HAP-1 (cell line): ENCODE measurements around the gene SPTLC2.

ENCODE experiments used
- DNase-seq, 2 experiments: peaks; one replicate each; pipeline ENCODE4 v3.0.0-alpha.2; 2016 to 2020; ENCODE audit warnings: low spot score in 2 of 2
- H3K27me3 ChIP-seq: fragments of 250-450 bp; sonication (Bioruptor Pico); 2 replicates; pipeline ENCODE4 v1.5.1; 2020; ENCODE audit warnings: low read depth, mild to moderate bottlenecking, moderate library complexity
- H3K36me3 ChIP-seq: fragments of 250-450 bp; sonication (Bioruptor Pico); replicated peaks from 2 replicates; pipeline ENCODE4 v1.5.1; 2020; ENCODE audit warnings: mild to moderate bottlenecking
- H3K4me1 ChIP-seq: fragments of 250-450 bp; sonication (Bioruptor Pico); 2 replicates; pipeline ENCODE4 v1.5.1; 2020; ENCODE audit warnings: mild to moderate bottlenecking
- H3K4me3 ChIP-seq: fragments of 250-450 bp; sonication (Bioruptor Pico); 2 replicates; pipeline ENCODE4 v1.5.1; 2020; ENCODE audit warnings: mild to moderate bottlenecking, moderate library complexity
- H3K9me3 ChIP-seq: fragments of 250-450 bp; sonication (Bioruptor Pico); 2 replicates; pipeline ENCODE4 v1.5.1; 2020; ENCODE audit warnings: mild to moderate bottlenecking, moderate library complexity
- in situ Hi-C: fragments of 300-500 bp; cut with MboI; formaldehyde crosslinking; loops from 3 replicates; pipeline ENCODE4 v1.14.3; 2020; ENCODE audit warnings: low sequenced_read_pairs, inconsistent platforms, mixed read lengths

Gene SPTLC2

GRCh38 chr14:77509366-77509765 is 107.1 kb downstream of the SPTLC2 start:
- Histone ChIP-seq H3K36me3 (peaks cover 7% of the 10 kb centered on the region), H3K4me3 (no peak overlapping the region), H3K4me1 (no peaks in the 10 kb centered on the region), H3K9me3 (no peaks in the 10 kb centered on the region), H3K27me3 (no peaks in the 10 kb centered on the region)
- DNase-seq, result no peak
- in situ Hi-C loops, result no loop called here

GRCh38 chr14:77508876-77509275 is 107.6 kb downstream of the SPTLC2 start:
- H3K36me3 ChIP-seq, result peaks cover 7% of the 10 kb centered on the region
- H3K4me1 ChIP-seq, result no peaks in the 10 kb centered on the region
- no peak overlapping the region for H3K4me3 ChIP-seq
- H3K9me3 ChIP-seq, result no peaks in the 10 kb centered on the region
- no peak for DNase-seq
- in situ Hi-C loops, result no loop called here
- no peaks in the 10 kb centered on the region for H3K27me3 ChIP-seq

GRCh38 chr14:77508249-77508648 is 108.2 kb downstream of the SPTLC2 start:
- no peak for DNase-seq
- Histone ChIP-seq H3K9me3 (no peaks in the 10 kb centered on the region), H3K27me3 (no peaks in the 10 kb centered on the region), H3K36me3 (peaks cover 7% of the 10 kb centered on the region), H3K4me1 (no peaks in the 10 kb centered on the region), H3K4me3 (no peak overlapping the region)
- in situ Hi-C loops, result no loop called here

GRCh38 chr14:77507762-77508161 is 108.7 kb downstream of the SPTLC2 start:
- no peaks in the 10 kb centered on the region for H3K4me1 ChIP-seq
- H3K36me3 ChIP-seq, result peaks cover 7% of the 10 kb centered on the region
- H3K9me3 ChIP-seq, result no peaks in the 10 kb centered on the region
- H3K4me3 ChIP-seq, result no peak overlapping the region
- in situ Hi-C loops, result no loop called here
- no peak for DNase-seq
- H3K27me3 ChIP-seq, result no peaks in the 10 kb centered on the region

- no peaks in the 10 kb centered on the region for H3K9me3 ChIP-seq
- DNase-seq, result no peak
- no peaks in the 10 kb centered on the region for H3K4me1 ChIP-seq
- no peak overlapping the region for H3K4me3 ChIP-seq
- H3K36me3 ChIP-seq, result no peaks in the 10 kb centered on the region; the same call in none of the 2 replicates
- H3K27me3 ChIP-seq, result no peaks in the 10 kb centered on the region
- in situ Hi-C loops, result no loop called here
Observed at GRCh38 chr14:77505031-77505430, 111.4 kb downstream of the SPTLC2 start.

GRCh38 chr14:77503138-77503537 is 113.3 kb downstream of the SPTLC2 start:
- H3K4me3 ChIP-seq, result no peak overlapping the region
- no peaks in the 10 kb centered on the region; the same call in none of the 2 replicates for H3K36me3 ChIP-seq
- no peak for DNase-seq
- H3K4me1 ChIP-seq, result no peaks in the 10 kb centered on the region; the same call in 1 of the 2 replicates
- in situ Hi-C loops, result no loop called here
- H3K9me3 ChIP-seq, result no peaks in the 10 kb centered on the region
- H3K27me3 ChIP-seq, result peaks cover under 1% of the 10 kb centered on the region; the same call in 1 of the 2 replicates

- no peak for DNase-seq
- Histone ChIP-seq H3K36me3 (no peaks in the 10 kb centered on the region), H3K9me3 (no peaks in the 10 kb centered on the region), H3K4me3 (no peak overlapping the region), H3K27me3 (peaks cover 5% of the 10 kb centered on the region; the same call in 1 of the 2 replicates), H3K4me1 (peaks cover 3% of the 10 kb centered on the region; the same call in 1 of the 2 replicates)
- in situ Hi-C loops, result no loop called here
Observed at GRCh38 chr14:77502109-77502782, 114.2 kb downstream of the SPTLC2 start.

- H3K9me3 ChIP-seq, result no peaks in the 10 kb centered on the region
- peak overlapping the region; percentile 41 for H3K4me3 ChIP-seq
- in situ Hi-C loops, result no loop called here
- H3K27me3 ChIP-seq, result peaks cover 5% of the 10 kb centered on the region; the same call in 1 of the 2 replicates
- H3K4me1 ChIP-seq, result peaks cover 3% of the 10 kb centered on the region; the same call in 1 of the 2 replicates
- peak in 1 of 2 experiments; percentile 45 for DNase-seq
- H3K36me3 ChIP-seq, result no peaks in the 10 kb centered on the region
Observed at GRCh38 chr14:77498984-77499527, 117.4 kb downstream of the SPTLC2 start.

- Histone ChIP-seq H3K36me3 (no peaks in the 10 kb centered on the region), H3K4me3 (peak within 1 kb of the TSS; percentile 41), H3K27me3 (peaks cover 5% of the 10 kb centered on the region; the same call in 1 of the 2 replicates), H3K4me1 (peaks cover 3% of the 10 kb centered on the region; the same call in 1 of the 2 replicates), H3K9me3 (no peaks in the 10 kb centered on the region)
- in situ Hi-C loops, result no loop called here
- peak; percentile 32 to 71 for DNase-seq
Observed at GRCh38 chr14:77498120-77498979, 118.1 kb downstream of the SPTLC2 start, which contains the start of gene ISM2. Gene ISM2 (minus strand): TSS chr14:77498816. CDS start chr14:77498793, 23 bp downstream.

GRCh38 chr14:77495334-77495733 is 121.1 kb downstream of the SPTLC2 start:
- Histone ChIP-seq H3K4me3 (no peak overlapping the region), H3K9me3 (no peaks in the 10 kb centered on the region), H3K36me3 (no peaks in the 10 kb centered on the region), H3K27me3 (peaks cover 5% of the 10 kb centered on the region; the same call in 1 of the 2 replicates), H3K4me1 (peaks cover 3% of the 10 kb centered on the region; the same call in 1 of the 2 replicates)
- no peak for DNase-seq
- in situ Hi-C loops, result no loop called here

GRCh38 chr14:77491056-77491455 is 125.4 kb downstream of the SPTLC2 start:
- in situ Hi-C loops, result no loop called here
- no peaks in the 10 kb centered on the region for H3K27me3 ChIP-seq
- no peaks in the 10 kb centered on the region for H3K4me1 ChIP-seq
- no peak for DNase-seq
- H3K4me3 ChIP-seq, result no peak overlapping the region
- no peaks in the 10 kb centered on the region for H3K9me3 ChIP-seq
- no peaks in the 10 kb centered on the region for H3K36me3 ChIP-seq

- in situ Hi-C loops, result no loop called here
- Histone ChIP-seq H3K9me3 (no peaks in the 10 kb centered on the region), H3K4me1 (no peaks in the 10 kb centered on the region), H3K4me3 (no peak overlapping the region), H3K27me3 (no peaks in the 10 kb centered on the region), H3K36me3 (no peaks in the 10 kb centered on the region)
- DNase-seq, result no peak
Observed at GRCh38 chr14:77490347-77490986, 126.0 kb downstream of the SPTLC2 start.

- no peak for DNase-seq
- in situ Hi-C loops, result no loop called here
- H3K27me3 ChIP-seq, result no peaks in the 10 kb centered on the region
Observed at GRCh38 chr14:77489041-77489440, 127.4 kb downstream of the SPTLC2 start.

More at GRCh38 chr14:77489041-77489440, 127.4 kb downstream of the SPTLC2 start:
- Histone ChIP-seq H3K4me1 (no peaks in the 10 kb centered on the region), H3K4me3 (no peak overlapping the region), H3K9me3 (no peaks in the 10 kb centered on the region), H3K36me3 (no peaks in the 10 kb centered on the region)
